ENCODE results near the gene PCDHGA2.

DNA sequence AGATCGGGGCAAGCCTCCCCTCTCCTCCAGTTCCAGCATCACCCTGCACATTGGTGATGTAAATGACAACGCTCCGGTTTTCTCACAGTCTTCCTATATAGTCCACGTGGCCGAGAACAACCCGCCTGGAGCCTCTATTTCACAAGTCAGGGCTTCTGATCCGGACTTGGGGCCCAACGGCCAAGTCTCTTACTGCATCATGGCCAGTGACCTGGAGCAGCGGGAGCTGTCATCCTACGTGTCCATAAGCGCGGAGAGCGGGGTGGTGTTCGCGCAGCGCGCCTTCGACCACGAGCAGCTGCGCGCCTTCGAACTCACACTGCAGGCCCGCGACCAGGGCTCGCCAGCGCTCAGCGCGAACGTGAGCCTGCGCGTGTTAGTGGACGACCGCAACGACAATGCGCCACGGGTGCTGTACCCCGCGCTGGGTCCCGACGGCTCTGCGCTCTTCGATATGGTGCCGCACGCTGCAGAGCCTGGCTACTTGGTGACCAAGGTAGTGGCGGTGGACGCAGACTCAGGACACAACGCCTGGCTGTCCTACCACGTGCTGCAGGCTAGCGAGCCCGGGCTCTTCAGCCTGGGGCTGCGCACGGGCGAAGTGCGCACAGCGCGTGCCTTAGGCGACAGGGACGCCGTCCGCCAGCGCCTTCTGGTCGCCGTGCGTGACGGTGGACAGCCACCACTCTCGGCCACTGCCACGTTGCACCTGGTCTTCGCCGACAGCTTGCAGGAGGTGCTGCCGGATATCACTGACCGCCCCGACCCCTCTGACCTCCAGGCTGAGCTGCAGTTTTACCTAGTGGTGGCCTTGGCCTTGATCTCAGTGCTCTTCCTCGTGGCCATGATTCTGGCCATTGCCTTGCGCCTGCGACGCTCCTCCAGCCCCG lies 50.8 kb downstream of the PCDHGA2 start:
- TF ChIP-seq, protein P1, sequence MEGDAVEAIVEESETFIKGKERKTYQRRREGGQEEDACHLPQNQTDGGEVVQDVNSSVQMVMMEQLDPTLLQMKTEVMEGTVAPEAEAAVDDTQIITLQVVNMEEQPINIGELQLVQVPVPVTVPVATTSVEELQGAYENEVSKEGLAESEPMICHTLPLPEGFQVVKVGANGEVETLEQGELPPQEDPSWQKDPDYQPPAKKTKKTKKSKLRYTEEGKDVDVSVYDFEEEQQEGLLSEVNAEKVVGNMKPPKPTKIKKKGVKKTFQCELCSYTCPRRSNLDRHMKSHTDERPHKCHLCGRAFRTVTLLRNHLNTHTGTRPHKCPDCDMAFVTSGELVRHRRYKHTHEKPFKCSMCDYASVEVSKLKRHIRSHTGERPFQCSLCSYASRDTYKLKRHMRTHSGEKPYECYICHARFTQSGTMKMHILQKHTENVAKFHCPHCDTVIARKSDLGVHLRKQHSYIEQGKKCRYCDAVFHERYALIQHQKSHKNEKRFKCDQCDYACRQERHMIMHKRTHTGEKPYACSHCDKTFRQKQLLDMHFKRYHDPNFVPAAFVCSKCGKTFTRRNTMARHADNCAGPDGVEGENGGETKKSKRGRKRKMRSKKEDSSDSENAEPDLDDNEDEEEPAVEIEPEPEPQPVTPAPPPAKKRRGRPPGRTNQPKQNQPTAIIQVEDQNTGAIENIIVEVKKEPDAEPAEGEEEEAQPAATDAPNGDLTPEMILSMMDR (conservative IDR thresholded peaks at IDR 0.05; ENCODE audit: low read depth, low read length), result no peak
- no peak for TF ChIP-seq EZH2phosphoT487 (IDR thresholded peaks at IDR 0.05; ENCODE audit: borderline replicate concordance, low read length)
